Psoas muscle (tissue), 8 donors: ENCODE measurements around the gene ASAP3. TPM values are rescaled to one million over a fixed set of nuclear protein-coding genes. Genes with fewer than 3 reads are reported as not detected.

ENCODE experiments used
- ATAC-seq, 4 donors: fragments of 200-7000 bp; cut with Tn5 transposase; one replicate each; pipeline ENCODE4 v1.9.1; 2020; ENCODE audit warnings: moderate library complexity in 3 of 4, mild to moderate bottlenecking in 2 of 4
- DNase-seq, 2 donors: peaks; one replicate each; pipeline ENCODE4 v3.0.0-alpha.2; 2020
- H3K27ac ChIP-seq: fragments of 200-600 bp; one replicate; pipeline ENCODE4 v1.8.0; 2022
- H3K27me3 ChIP-seq, 3 donors: fragments of 200-600 bp in 1 of 3; one replicate each; pipeline versions ENCODE4 v1.6.1 to v1.8.0; 2013 to 2022; ENCODE audit warnings: low read length in 2 of 3, mild to moderate bottlenecking in 2 of 3, moderate library complexity in 1 of 3; ENCODE audit not compliant: insufficient read depth in 3 of 3
- H3K36me3 ChIP-seq, 2 donors: fragments of 200-600 bp in 1 of 2; one replicate each; pipeline versions ENCODE4 v1.6.1 to v1.8.0; 2013 to 2022; ENCODE audit warnings: low read depth in 1 of 2, mild to moderate bottlenecking in 1 of 2, moderate library complexity in 1 of 2; ENCODE audit not compliant: insufficient read depth in 1 of 2
- H3K4me1 ChIP-seq: fragments of 200-600 bp; one replicate; pipeline ENCODE4 v1.8.0; 2022
- H3K4me3 ChIP-seq: fragments of 200-600 bp; one replicate; pipeline ENCODE4 v1.8.0; 2022; ENCODE audit warnings: mild to moderate bottlenecking
- H3K9me3 ChIP-seq: fragments of 200-600 bp; one replicate; pipeline ENCODE4 v1.8.0; 2022
- CTCF ChIP-seq: fragments of 200-600 bp; IDR thresholded peaks from one replicate; pipeline ENCODE4 v1.8.0; 2022; ENCODE audit warnings: antibody characterized with exemption
- WGBS, 3 donors: extraction: QIAGEN DNeasy Blood & Tissue Kit; methylation state at CpG; one replicate each; pipeline versions ENCODE4 v1.1.6 to v1.1.7; 2013; 5-methylcytosine and 5-hydroxymethylcytosine counted together
- intact Hi-C, 2 donors: fragments of 100-400 bp; cut with DNase I; formaldehyde crosslinking; loops; one replicate each; pipeline versions ENCODE4 v1.11.0 to v1.14.2; 2022
- polyA plus RNA-seq, 3 donors: library from polyadenylated mRNA; stranded (reverse); fragments of 200-250 nt; gene quantifications; one replicate each; pipeline ENCODE4 v1.2.3, GENCODE V29; 2013
- total RNA-seq, 4 donors: library from RNA; stranded (reverse); fragmentation: NEBNext Ultra II Directional in 2 of 4; extraction: Animal tissue kit (Norgen Biotek cat#: 25700) in 2 of 4; gene quantifications; one replicate each; pipeline versions ENCODE4 v1.2.1 to v1.2.4, GENCODE V29; 2021 to 2023
- donor health status: healthy with polysubstance abuse.
- donor health status: DM: no; HTN: no; CAD: no; lungs with moderate emphysema.
- donor health status: Bipolar disorder and iron deficiency.
- donor health status: healthy.
- donor health status: DM: yes; HTN: yes; CAD: no.
- donor health status: DM: no; HTN: no; CAD: no.
- donor health status: DM: no; HTN: no; CAD: no.
- donor health status: DM: yes; HTN: yes; CAD: no.

ASAP3 gene
- total and polyA plus RNA-seq, 7 donors = 13.3 to 68.0 (median 45.7) TPM

DNA sequence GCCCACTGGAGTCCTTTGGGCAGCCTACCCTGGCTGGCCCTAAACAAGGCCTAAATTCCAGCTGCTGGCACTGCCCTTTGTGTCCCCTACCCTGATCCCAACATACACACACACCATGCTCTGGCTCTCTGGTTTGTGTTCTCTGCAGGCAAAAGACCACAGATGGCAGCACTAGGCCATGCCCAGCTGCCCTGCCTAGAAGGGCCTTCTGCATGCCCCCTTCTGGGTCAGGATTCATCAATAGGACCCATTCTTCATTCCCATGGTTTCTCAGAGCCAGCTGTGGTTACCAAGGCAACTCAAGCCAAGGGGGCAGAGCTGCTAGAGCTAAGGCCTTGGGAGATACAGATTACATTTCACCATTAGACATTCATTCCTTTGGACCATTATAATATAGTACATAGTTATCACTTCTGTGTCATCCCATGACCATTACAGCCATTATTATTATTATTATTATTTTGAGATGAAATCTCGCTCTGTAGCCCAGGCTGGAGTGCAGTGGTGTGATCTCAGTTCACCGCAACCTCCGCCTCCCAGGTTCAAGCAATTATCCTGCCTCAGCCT lies 17.5 kb downstream of the ASAP3 start:
- Histone ChIP-seq H3K36me3 (no peaks in the 10 kb centered on the region), H3K27ac (no peak overlapping the region), H3K9me3 (no peaks in the 10 kb centered on the region), H3K4me1 (peaks cover 31% of the 10 kb centered on the region), H3K4me3 (no peak overlapping the region), H3K27me3 (no peaks in the 10 kb centered on the region)
- ATAC-seq (no peak), DNase-seq (no peak)
- 98 to 100% (median 100%) methylated on average over 3 of the region's 3 CpGs for WGBS, 3 donors
- intact Hi-C loops = no loop called here
- TF ChIP-seq CTCF = no peak

- Histone ChIP-seq H3K4me3 (no peak overlapping the region), H3K9me3 (no peaks in the 10 kb centered on the region), H3K27ac (no peak overlapping the region), H3K36me3 (no peaks in the 10 kb centered on the region), H3K27me3 (no peaks in the 10 kb centered on the region), H3K4me1 (peaks cover 5% of the 10 kb centered on the region)
- TF ChIP-seq CTCF = no peak
- intact Hi-C loops = no loop called here
- DNase-seq (no peak), ATAC-seq (no peak)
- WGBS, 3 donors = 88 to 95% (median 94%) methylated on average over 3 of the region's 3 CpGs
Measured at GRCh38 chr1:23463286-23463685, 20.7 kb downstream of the ASAP3 start.

DNA sequence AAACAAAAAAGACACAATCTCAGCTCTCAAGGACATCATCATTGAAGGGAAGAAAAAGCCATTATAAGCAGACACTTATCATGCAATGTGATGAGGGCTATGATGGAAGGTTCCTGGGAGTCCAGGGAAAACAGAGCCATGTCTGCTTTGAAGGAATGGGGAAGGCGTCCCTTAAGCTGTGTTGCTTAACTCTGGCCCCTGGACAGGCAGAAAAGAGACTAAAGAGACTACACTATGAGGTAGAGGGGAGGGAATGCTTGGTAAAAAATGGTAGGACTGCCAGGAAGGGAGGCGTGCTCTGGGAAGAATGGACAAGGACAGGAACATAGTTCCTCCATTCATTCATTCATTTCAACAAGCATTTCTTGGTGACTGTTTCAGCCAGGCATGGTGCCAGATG lies 21.2 kb downstream of the ASAP3 start:
- ATAC-seq (no peak), DNase-seq (no peak)
- Histone ChIP-seq H3K4me3 (no peak overlapping the region), H3K9me3 (no peaks in the 10 kb centered on the region), H3K27me3 (no peaks in the 10 kb centered on the region), H3K27ac (no peak overlapping the region), H3K4me1 (peaks cover 9% of the 10 kb centered on the region), H3K36me3 (no peaks in the 10 kb centered on the region)
- no peak for TF ChIP-seq CTCF
- intact Hi-C loops = no loop called here
- WGBS, 3 donors = 94 to 97% (median 95%) methylated on average over 2 of the region's 2 CpGs

DNA sequence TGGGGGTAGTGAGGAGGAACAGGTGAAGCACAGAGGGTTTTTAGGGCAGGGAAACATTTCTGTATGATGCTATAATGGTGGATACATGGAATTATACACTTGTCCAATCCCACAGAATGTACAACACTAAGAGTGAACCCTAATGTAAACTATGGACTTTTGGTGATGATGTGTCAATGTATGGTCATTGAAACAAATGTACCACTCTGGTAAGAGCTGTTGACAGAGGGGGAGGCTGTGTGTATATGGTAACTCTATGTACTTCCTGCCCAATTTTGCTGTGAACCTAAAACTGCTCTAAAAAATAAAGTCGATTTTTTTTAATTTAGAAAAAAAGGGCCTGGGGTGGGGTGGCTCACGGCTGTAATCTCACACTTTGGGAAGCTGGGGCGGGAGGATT lies 22.9 kb downstream of the ASAP3 start:
- 89 to 92% (median 90%) methylated on average over 3 of the region's 3 CpGs for WGBS, 3 donors
- intact Hi-C loops = no loop called here
- H3K27me3 ChIP-seq = no peaks in the 10 kb centered on the region

More for the DNA sequence above, 22.9 kb downstream of the ASAP3 start:
- Histone ChIP-seq H3K27ac (no peak overlapping the region), H3K9me3 (no peaks in the 10 kb centered on the region), H3K4me1 (peaks cover 11% of the 10 kb centered on the region), H3K36me3 (no peaks in the 10 kb centered on the region), H3K4me3 (no peak overlapping the region)
- TF ChIP-seq CTCF = no peak
- DNase-seq (no peak), ATAC-seq (no peak)
